Activated T-cell treated with anti-CD3 and anti-CD28 coated beads for 1 hour (primary cell): ENCODE measurements around the gene PROCR.
"Not testable (repeated sequence)": the region's sequence is repeated elsewhere in the genome, so short reads cannot be mapped to it uniquely, and the experiment has no call there.

Source experiments
- DNase-seq: peaks from one replicate; pipeline ENCODE4 v3.0.0-alpha.2; 2020; ENCODE audit warnings: low read depth

PROCR gene

GRCh38 chr20:35193031-35193791 lies 21.3 kb downstream of the PROCR start:
- DNase-seq, result not testable (repeated sequence)

DNA sequence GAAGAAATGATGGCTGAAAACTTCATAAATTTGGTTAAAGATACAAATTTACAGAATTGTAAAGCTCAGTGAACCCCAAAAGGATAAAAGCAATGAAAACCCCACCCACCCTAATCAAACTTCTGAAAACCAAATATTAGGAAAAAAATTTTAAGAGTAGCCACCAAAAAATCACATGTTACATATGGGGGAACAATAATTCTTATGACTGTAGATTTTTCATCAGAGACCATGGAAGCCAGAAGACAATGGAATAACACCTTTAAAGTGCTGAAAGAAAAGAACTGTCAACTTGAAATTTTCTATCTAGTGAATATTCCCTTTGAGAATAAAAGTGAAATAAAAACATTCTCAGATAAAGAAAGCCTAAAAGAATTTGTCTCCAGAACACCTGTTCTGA lies 24.4 kb downstream of the PROCR start:
- no peak for DNase-seq

GRCh38 chr20:35199740-35200139 lies 27.9 kb downstream of the PROCR start:
- DNase-seq, result no peak

DNA sequence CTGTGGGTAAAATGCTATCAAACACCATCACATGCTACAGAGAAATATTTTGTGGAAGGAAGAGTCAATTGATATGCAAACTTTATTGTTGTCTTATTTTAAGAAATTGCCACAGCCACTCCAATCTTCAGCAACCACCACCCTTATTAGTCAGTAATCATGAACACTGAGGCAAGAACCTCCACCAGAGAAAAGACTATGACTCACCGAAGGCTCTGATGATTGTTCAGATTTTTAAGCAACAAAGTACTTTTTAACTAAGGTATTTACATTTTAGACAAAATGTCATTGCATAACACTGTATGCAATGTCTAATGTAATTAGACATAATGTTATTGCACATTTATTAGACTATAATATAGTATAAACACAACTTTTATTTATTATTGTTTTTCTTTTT lies 28.4 kb downstream of the PROCR start:
- no peak for DNase-seq

GRCh38 chr20:35201467-35201866 lies 29.6 kb downstream of the PROCR start:
- DNase-seq, result not testable (repeated sequence)

GRCh38 chr20:35206802-35207201 lies 34.9 kb downstream of the PROCR start:
- no peak for DNase-seq

- DNase-seq, result peak; percentile 78
These were observed 36.2 kb downstream of the PROCR start for GRCh38 chr20:35207950-35208611.

DNA sequence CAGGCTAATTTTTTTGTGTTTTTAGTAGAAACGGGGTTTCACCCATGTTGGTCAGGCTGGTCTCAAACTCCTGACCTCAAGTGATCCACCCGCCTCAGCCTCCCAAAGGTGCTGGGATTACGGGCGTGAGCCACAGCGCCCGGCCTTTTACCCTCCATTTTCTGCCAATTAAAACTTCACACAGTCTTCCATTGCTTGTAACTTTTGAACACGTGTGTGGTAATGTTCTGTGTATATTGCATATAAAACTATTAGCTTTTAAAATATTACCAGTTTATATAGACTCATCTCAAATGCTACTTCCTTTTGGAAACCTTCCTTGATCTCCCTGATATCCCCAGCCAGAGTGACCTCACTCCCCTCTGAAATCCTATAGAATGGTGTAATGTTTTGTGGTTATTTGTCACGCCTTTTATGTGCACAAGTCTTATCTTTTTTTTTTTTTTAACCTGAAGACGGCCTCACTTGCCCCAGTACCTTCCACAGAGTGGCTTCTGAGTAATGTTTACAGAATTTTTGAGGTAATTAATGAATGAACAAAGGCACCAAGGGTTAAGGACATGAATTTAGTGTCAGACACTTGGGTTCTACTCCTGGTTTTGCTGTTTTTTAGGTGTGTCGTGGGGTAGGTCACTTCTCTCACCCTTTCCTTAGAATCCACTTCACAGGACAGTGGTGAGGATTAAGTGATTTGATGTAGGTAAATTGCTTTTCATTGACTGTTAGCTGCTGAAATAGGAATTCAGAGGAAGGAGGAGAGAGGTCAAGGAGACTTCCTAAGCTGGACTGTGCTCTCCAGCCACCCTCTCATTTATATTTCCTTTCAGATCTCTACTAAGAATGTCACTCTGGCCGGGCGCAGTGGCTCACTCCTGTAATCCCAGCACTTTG lies 43.4 kb downstream of the PROCR start:
- no peak for DNase-seq

DNA sequence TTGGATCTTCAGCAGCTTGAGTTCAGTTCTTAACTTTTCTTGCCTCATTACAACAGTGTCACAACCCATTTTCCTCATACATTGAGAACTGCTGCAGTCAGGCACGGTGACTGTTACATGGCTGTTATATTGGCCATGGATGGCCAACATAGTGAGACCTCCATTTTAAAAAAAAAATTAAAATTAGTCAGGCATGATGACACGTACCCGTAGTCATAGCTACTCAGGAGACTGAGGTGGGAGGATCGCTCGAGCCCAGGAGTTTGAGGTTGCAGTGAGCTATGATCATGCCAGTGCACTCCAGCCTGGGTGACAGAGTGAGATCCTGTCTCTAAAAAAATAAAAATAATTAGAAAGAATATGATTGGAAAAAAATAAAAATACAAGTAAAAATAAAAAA lies 44.7 kb downstream of the PROCR start:
- DNase-seq, result no peak

GRCh38 chr20:35223941-35224340 lies 52.1 kb downstream of the PROCR start:
- no peak for DNase-seq

- DNase-seq, result no peak
These were observed 52.7 kb downstream of the PROCR start for GRCh38 chr20:35224536-35224935.

DNA sequence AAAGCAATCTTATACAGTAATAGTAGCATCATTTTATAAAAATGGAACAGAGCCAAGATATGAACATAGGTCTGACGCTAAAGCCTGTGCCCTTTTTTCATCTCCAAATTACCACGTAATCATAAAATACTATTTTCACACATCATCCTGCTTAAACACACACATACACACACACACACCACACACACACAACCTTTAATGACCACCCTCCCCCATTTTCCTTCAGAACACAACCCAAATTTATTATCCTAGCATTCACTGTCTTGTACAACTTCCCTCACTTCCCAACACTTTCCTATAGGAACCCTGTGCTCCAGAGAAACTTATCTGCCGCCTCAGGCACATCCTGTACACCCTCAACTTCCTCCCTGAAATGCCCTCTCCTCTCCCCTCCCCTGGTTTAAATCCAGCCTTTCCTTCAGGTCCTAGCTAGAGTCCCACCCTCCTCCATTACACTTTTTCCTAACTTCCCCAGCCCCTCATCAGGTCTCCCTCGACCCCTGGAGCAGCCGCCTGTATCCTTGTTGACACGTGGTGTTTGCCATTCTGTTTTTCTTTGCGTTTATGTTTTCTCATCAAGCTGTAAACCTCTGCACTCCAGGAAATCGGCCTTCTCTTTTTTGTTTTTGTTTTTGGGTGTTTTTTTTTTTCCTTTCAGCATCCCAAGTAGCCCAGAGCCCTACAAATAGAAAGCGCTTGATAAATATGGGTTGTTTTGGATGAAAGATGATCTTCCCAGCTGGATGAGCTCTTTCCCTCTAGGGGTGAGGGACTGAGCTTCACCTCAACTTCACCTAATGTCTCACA lies 53.6 kb downstream of the PROCR start:
- no peak for DNase-seq

DNA sequence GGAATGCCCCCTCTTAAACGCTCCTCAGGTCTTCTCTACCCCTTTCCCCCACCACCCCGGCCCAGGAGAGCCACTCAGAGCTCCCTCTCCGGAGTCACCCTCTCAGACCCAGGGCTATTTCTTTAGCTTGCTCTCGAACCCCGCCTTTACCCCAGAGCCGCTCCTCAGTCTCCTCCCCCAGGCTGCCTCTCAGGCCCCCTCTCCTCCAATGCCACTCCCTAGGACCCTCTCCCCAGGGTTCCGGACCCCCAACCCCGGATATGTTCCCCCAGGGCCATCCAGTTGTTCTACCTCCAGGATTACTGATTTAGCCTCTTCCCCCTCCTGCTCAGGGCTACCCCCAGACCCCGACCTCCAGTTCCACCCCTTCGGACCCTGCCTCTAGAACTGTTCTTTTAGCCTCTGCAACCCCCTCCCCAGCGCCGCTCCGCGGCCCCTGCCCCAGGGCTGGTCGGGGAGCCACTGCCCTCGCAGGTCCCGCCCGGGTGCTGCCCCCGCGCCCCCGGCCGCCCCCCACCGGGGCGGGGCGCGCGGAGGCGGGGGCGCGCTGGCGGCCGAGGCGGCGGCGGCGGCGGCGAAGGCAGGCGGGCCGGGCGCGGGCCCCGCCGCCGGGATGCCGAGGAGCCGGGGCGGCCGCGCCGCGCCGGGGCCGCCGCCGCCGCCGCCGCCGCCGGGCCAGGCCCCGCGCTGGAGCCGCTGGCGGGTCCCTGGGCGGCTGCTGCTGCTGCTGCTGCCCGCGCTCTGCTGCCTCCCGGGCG lies 54.4 kb downstream of the PROCR start, which contains the start of gene MMP24:
Gene MMP24, plus strand, starts transcription at position 565 of the 758 bp plus-strand sequence. Its CDS starts 49 bp downstream, at position 614.
- no peak for DNase-seq
